ENCODE data around the gene NAP1L4.

DNA sequence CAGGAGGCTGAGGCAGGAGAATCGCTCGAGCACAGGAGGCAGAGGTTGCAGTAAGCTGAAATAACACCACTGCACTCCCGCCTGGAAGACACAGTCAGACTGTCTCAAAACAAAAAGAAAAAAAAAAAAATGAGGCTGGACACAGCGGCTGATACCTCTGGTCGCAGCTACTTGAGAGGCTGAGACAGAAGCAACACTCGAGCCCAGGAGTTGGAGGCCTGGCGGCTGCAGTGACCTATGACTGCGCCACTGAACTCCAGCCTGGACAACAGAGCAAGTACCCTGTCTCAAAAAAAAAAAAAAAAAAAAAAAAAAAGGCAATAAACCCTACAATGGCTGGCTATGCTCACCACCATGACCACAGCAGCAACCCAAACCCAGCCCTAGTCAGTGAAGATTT lies 11.0 kb downstream of the NAP1L4 start:
- TF ChIP-seq POLR2AphosphoS5 (IDR thresholded peaks at IDR 0.05) = no peak
- TF ChIP-seq, protein P1, sequence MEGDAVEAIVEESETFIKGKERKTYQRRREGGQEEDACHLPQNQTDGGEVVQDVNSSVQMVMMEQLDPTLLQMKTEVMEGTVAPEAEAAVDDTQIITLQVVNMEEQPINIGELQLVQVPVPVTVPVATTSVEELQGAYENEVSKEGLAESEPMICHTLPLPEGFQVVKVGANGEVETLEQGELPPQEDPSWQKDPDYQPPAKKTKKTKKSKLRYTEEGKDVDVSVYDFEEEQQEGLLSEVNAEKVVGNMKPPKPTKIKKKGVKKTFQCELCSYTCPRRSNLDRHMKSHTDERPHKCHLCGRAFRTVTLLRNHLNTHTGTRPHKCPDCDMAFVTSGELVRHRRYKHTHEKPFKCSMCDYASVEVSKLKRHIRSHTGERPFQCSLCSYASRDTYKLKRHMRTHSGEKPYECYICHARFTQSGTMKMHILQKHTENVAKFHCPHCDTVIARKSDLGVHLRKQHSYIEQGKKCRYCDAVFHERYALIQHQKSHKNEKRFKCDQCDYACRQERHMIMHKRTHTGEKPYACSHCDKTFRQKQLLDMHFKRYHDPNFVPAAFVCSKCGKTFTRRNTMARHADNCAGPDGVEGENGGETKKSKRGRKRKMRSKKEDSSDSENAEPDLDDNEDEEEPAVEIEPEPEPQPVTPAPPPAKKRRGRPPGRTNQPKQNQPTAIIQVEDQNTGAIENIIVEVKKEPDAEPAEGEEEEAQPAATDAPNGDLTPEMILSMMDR (IDR thresholded peaks at IDR 0.05 in 8 of 11, conservative IDR thresholded peaks at IDR 0.05 in 3 of 11) = no peak
- TF ChIP-seq POLR2A (IDR thresholded peaks at IDR 0.05) = no peak
